ENCODE data around the gene EIF1AD.

EIF1AD gene

DNA sequence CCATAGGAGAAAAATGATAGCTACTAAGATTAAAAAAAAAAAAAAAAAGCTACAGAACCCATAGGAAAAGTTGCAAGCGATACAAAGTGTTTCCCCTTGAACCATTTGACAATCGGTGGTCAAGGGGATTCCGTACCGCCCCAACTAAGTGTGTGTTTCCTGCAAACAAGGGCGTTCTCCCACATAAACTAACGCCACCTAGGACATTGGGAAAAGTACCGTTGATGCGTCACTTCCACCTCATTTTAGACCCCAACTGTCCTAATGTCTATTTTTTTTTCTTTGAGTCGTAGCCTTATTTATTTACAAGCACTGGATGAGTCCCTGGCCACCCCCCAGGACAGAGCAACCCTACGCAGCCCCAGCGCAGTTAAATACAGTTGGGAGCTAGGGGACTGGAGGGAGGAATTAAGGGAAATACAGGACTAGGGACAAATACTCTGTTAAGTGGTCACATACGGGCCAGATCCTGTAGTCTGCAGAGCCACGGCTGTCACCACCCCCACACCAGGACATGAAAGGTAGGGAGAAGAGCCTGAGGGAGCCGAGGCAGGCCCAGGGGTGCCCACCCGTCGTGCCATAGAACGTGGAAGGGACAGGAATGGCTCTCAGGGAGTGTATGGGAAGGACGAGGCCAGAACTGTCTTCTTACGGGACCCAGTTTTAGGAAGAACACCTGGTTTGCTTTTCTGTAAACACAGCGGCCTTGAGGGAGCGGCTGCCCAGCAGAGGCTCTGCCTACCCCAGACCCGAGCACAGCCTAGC, 19.0 kb downstream of the EIF1AD start:
- no peak for DNase-seq (ENCODE audit: low read depth)
- TF ChIP-seq CTCF (IDR thresholded peaks at IDR 0.05; ENCODE audit: insufficient read depth, low read depth, low read length, missing control alignments) = no peak
- no peak overlapping the region for H3K4me3 ChIP-seq (ENCODE audit: low read depth, low read length)

DNA sequence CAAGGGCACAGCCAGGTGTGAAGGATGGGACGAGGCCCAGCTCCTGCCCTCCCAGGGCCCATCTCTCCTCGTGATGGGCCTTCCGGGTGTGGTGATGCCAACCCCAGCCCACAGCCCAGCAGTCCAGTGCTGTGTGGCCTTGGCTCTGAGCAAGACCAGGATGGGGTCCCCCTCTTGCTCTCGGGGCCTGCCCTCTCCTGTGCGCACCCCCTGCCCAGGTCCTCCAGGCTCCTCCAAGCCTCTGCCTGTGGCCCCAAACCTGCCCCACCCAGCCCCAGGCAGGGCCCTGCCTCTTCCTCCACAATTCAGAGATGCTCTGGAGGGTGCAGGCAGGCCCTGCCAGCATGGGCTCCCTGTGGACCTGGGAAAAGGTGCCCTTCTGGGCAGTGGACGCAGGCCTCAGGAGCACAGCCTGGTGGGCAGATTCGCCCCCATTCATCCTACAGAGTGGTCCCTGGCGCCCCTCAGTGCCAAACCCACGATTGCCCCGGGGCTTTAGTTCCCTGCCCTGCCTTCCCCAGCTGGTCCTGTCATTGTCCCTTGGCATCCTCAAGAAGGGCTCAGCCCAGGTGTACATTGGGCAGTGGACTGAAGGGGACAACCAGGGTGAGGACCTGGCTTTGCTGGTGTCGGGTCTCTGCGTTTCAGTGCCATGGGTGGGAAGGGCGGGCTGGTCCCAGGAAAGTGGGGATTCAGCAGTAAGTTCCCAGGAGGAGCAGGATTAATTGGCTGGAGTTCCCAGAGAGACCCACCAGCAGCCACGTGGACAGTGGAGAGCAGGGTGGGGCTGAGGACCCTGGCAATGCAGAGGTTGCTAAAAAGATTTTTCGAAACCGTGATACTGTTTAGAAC, 19.8 kb downstream of the EIF1AD start:
- no peak for TF ChIP-seq CTCF (IDR thresholded peaks at IDR 0.05; ENCODE audit: insufficient read depth, low read depth, low read length, missing control alignments)
- DNase-seq (ENCODE audit: low read depth) = no peak
- H3K4me3 ChIP-seq (ENCODE audit: low read depth, low read length) = no peak overlapping the region

GRCh38 chr11:65981101-65981740, 20.7 kb downstream of the EIF1AD start:
- no peak for DNase-seq (ENCODE audit: low read depth)
- no peak overlapping the region for H3K4me3 ChIP-seq (ENCODE audit: low read depth, low read length)
- TF ChIP-seq CTCF (IDR thresholded peaks at IDR 0.05; ENCODE audit: insufficient read depth, low read depth, low read length, missing control alignments) = no peak

- DNase-seq (ENCODE audit: low read depth) = no peak
- no peak for TF ChIP-seq CTCF (IDR thresholded peaks at IDR 0.05; ENCODE audit: insufficient read depth, low read depth, low read length, missing control alignments)
- H3K4me3 ChIP-seq (ENCODE audit: low read depth, low read length) = no peak overlapping the region
These were observed 22.6 kb downstream of the EIF1AD start for GRCh38 chr11:65979261-65979759.

GRCh38 chr11:65978391-65979238, 23.3 kb downstream of the EIF1AD start:
- H3K4me3 ChIP-seq (ENCODE audit: low read depth, low read length) = no peak overlapping the region
- DNase-seq (ENCODE audit: low read depth) = no peak
- TF ChIP-seq CTCF (IDR thresholded peaks at IDR 0.05; ENCODE audit: insufficient read depth, low read depth, low read length, missing control alignments) = no peak
